ENCODE results near the gene SEPTIN11. TPM values are rescaled to one million over a fixed set of nuclear protein-coding genes. Genes with fewer than 3 reads are reported as not detected.

SEPTIN11 gene
- total and polyA plus RNA-seq, 2 of the 8 experiments (the other 6 are each of a cell fraction or from before 2014, with no cell fraction given): 32.2 to 110 TPM

DNA sequence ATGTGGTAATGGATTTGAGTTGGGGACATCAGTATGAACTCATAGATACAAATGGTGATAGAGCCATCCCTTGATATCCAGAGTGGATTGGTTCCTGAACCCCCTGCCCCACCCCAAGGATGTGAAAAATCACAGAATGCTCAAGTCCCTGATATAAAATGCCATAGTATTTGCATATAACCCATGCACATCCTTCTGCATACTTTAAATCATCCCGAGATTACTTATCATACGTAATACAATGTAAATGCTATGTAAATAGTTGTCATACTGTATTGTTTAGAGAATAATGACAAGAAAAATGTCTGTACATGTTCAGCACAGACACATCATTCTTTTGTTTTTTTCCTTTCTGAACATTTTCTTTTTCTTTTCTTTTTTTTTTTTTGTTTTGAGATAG is 18.9 kb upstream of the SEPTIN11 start:
- DNase-seq (ENCODE audit: low read depth in 1 of 2, low spot score in 2 of 2) (no peak), FAIRE-seq (no peak)
- H2BK12ac ChIP-seq (ENCODE audit: low read depth, low read length): no peak overlapping the region
- H3K9me3 ChIP-seq (ENCODE audit: insufficient read depth in 2 of 2, low read depth in 1 of 2, low read length in 1 of 2): no peaks in the 10 kb centered on the region
- H4K20me1 ChIP-seq (replicated peaks in 1 of 2; ENCODE audit: control insufficient read depth in 1 of 2, insufficient read depth in 2 of 2, low read length in 2 of 2): no peaks in the 10 kb centered on the region
- 84% methylated on average over 2 of the region's 2 CpGs; no CpG with 5 or more reads in 1 of the 2 experiments for WGBS, 2 experiments (ENCODE audit: extremely low coverage in 1 of 2, insufficient coverage in 1 of 2, insufficient read length in 1 of 2, insufficient replicate concordance in 2 of 2, low coverage in 1 of 2, low lambda C conversion rate in 2 of 2, missing lambda C conversion rate in 1 of 2)
- H3K23me2 ChIP-seq (ENCODE audit: low read depth, low read length): no peaks in the 10 kb centered on the region
- POLR2A ChIA-PET (ENCODE audit: partially characterized antibody): no interaction called here
- H3K27ac ChIP-seq (ENCODE audit: low read depth, low read length): no peak overlapping the region
- no peak overlapping the region for H2BK5ac ChIP-seq (ENCODE audit: low read depth, low read length)
- H3K14ac ChIP-seq (ENCODE audit: insufficient read length): no peak overlapping the region
- no peak overlapping the region for H4K91ac ChIP-seq (replicated peaks; ENCODE audit: insufficient read length, low read length)
- H3K4ac ChIP-seq (replicated peaks; ENCODE audit: insufficient read length, low read depth, low read length): no peak overlapping the region
- H3K4me1 ChIP-seq (replicated peaks in 1 of 4; ENCODE audit: control insufficient read depth in 3 of 4, insufficient read depth in 4 of 4, low read length in 3 of 4): no peaks in the 10 kb centered on the region
- no peak overlapping the region for H2AK5ac ChIP-seq (ENCODE audit: low read depth, low read length)
- no peaks in the 10 kb centered on the region for H3K79me2 ChIP-seq (ENCODE audit: control insufficient read depth in 1 of 2, insufficient read depth in 2 of 2, low read length in 2 of 2)
- H4K8ac ChIP-seq (ENCODE audit: extremely low read depth, insufficient read depth, low read length): no peak overlapping the region
- H2BK20ac ChIP-seq (ENCODE audit: low read length): no peak overlapping the region
- H3K56ac ChIP-seq (replicated peaks; ENCODE audit: insufficient read length, low read depth, low read length): no peak overlapping the region
- TF ChIP-seq RNF2 (IDR thresholded peaks at IDR 0.05; ENCODE audit: borderline replicate concordance, low read depth, low read length, missing control alignments, poor library complexity, severe bottlenecking): no peak
- TF ChIP-seq, protein P1, sequence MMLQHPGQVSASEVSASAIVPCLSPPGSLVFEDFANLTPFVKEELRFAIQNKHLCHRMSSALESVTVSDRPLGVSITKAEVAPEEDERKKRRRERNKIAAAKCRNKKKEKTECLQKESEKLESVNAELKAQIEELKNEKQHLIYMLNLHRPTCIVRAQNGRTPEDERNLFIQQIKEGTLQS (IDR thresholded peaks at IDR 0.05; ENCODE audit: insufficient read depth, low read depth, low read length): no peak
- no peak for TF ChIP-seq GABPA (IDR thresholded peaks at IDR 0.05; ENCODE audit: borderline replicate concordance, insufficient read depth, low read length)
- TF ChIP-seq TAF1 (IDR thresholded peaks at IDR 0.05; ENCODE audit: low read depth, low read length): no peak
- TF ChIP-seq YY1 (IDR thresholded peaks at IDR 0.05; ENCODE audit: low read depth, low read length): no peak
- TF ChIP-seq RAD21 (IDR thresholded peaks at IDR 0.05 in 1 of 2, conservative IDR thresholded peaks at IDR 0.05 in 1 of 2; ENCODE audit: low read depth in 2 of 2, low read length in 2 of 2): no peak
- no peak for TF ChIP-seq SP1 (IDR thresholded peaks at IDR 0.05; ENCODE audit: low read depth, low read length)
- TF ChIP-seq ASH2L (IDR thresholded peaks at IDR 0.05; ENCODE audit: low read length): no peak
- no peak for TF ChIP-seq EZH2 (IDR thresholded peaks at IDR 0.05; ENCODE audit: low read depth, low read length, severe bottlenecking)
- TF ChIP-seq BACH1 (IDR thresholded peaks at IDR 0.05; ENCODE audit: low read length): no peak
- no peak for TF ChIP-seq SIX5 (IDR thresholded peaks at IDR 0.05; ENCODE audit: low read depth, low read length)
- no peak for TF ChIP-seq CREB1 (IDR thresholded peaks at IDR 0.05)
- no peak for TF ChIP-seq NRF1 (IDR thresholded peaks at IDR 0.05; ENCODE audit: low read depth, low read length)
- H3K79me1 ChIP-seq (ENCODE audit: low read depth, low read length): no peaks in the 10 kb centered on the region
- H2BK15ac ChIP-seq (ENCODE audit: low read length): no peak overlapping the region
- no peak overlapping the region for H3K4me3 ChIP-seq (ENCODE audit: extremely low read depth in 1 of 4, insufficient read depth in 2 of 4, low read depth in 3 of 4, low read length in 4 of 4)
- no peaks in the 10 kb centered on the region for H3K36me3 ChIP-seq (ENCODE audit: control insufficient read depth in 2 of 4, insufficient read depth in 4 of 4, low read length in 3 of 4)
- H3K27me3 ChIP-seq (replicated peaks in 1 of 4; ENCODE audit: control insufficient read depth in 3 of 4, extremely low read depth in 1 of 4, insufficient read depth in 3 of 4, low read length in 3 of 4): no peaks in the 10 kb centered on the region
- H3K23ac ChIP-seq (ENCODE audit: insufficient read length): no peak overlapping the region
- no peak overlapping the region for H4K5ac ChIP-seq (ENCODE audit: insufficient read length, low read depth, low read length)
- H2BK120ac ChIP-seq (replicated peaks; ENCODE audit: low read depth, low read length): no peak overlapping the region
- H3K18ac ChIP-seq (ENCODE audit: extremely low read depth, low read length): no peak overlapping the region
- H2AFZ ChIP-seq (ENCODE audit: low read length): no peak overlapping the region
- CTCF ChIA-PET (ENCODE audit: partially characterized antibody): no interaction called here
- no peak overlapping the region for H3K9ac ChIP-seq (replicated peaks in 1 of 4; ENCODE audit: extremely low read depth in 1 of 4, low read depth in 3 of 4, low read length in 3 of 4)
- H3K4me2 ChIP-seq (ENCODE audit: insufficient read depth in 1 of 2, low read depth in 2 of 2, low read length in 2 of 2): no peak overlapping the region
